C4-2B (cell line): Measurements from ENCODE around the gene SLC2A11.

Experiments
- ZFX ChIP-seq: fragments of 450-650 bp; IDR thresholded peaks from 2 replicates; pipeline ENCODE4 v1.6.1; 2017
- TF ChIP-seq, protein P1 (sequence below): fragments of 450-650 bp; conservative IDR thresholded peaks from 2 replicates; pipeline ENCODE4 v1.5.1; 2017; ENCODE audit warnings: mild to moderate bottlenecking

DNA sequence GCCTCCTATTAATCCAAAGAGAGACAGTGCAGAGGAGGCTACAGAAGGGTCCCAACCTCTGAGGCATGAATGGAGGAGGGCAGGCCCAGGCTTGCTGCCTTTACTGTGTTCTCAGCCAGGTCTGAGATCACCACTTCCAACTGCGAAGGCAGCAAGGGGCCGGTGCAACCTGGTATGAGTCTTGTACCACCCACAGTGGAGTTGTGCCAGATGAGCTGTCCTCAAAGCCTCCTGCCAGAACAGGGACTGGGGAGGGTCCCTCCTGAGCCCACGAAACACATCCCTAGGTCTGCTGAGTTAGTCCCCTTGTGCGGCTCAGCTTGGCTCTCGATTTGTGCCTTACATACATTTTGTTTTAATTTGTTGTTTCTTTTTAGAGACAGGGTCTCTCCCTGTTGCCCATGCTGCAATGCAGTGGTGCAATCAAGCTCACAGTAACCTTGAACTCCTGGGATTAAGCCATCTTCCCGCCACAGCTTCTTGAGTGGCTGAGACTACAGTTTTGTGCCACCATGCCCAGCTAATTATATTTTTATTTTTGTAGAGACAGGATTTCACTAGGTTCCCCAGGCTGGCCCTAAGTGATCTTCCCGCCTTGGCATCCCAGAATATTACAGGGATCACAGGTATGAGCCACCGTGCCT lies 45.8 kb downstream of the SLC2A11 start:
- TF ChIP-seq, protein P1, sequence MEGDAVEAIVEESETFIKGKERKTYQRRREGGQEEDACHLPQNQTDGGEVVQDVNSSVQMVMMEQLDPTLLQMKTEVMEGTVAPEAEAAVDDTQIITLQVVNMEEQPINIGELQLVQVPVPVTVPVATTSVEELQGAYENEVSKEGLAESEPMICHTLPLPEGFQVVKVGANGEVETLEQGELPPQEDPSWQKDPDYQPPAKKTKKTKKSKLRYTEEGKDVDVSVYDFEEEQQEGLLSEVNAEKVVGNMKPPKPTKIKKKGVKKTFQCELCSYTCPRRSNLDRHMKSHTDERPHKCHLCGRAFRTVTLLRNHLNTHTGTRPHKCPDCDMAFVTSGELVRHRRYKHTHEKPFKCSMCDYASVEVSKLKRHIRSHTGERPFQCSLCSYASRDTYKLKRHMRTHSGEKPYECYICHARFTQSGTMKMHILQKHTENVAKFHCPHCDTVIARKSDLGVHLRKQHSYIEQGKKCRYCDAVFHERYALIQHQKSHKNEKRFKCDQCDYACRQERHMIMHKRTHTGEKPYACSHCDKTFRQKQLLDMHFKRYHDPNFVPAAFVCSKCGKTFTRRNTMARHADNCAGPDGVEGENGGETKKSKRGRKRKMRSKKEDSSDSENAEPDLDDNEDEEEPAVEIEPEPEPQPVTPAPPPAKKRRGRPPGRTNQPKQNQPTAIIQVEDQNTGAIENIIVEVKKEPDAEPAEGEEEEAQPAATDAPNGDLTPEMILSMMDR: no peak
- TF ChIP-seq ZFX: no peak
